ENCODE data around the gene USP33.

GRCh38 chr1:77671836-77672235 is 87.8 kb downstream of the USP33 start:
- TF ChIP-seq CBX5 (IDR thresholded peaks at IDR 0.05; ENCODE audit: borderline replicate concordance, low read depth): no peak
- no peak for TF ChIP-seq GATAD2A (IDR thresholded peaks at IDR 0.05)
- TF ChIP-seq FOXJ3 (CRISPR knock-in tag; IDR thresholded peaks at IDR 0.05): no peak
- TF ChIP-seq SRSF1 (IDR thresholded peaks at IDR 0.05; ENCODE audit: low read depth, low read length): no peak
- no peak for TF ChIP-seq MAFK (IDR thresholded peaks at IDR 0.05; ENCODE audit: low read length)
- TF ChIP-seq TSC22D4 (tag; IDR thresholded peaks at IDR 0.05): no peak
- no peak for TF ChIP-seq POLR2AphosphoS5 (IDR thresholded peaks at IDR 0.05; ENCODE audit: control insufficient read depth, insufficient read depth, low read depth, low read length)
- TF ChIP-seq SAFB (IDR thresholded peaks at IDR 0.05; ENCODE audit: borderline replicate concordance, low read depth, low read length): no peak
- no peak for TF ChIP-seq IRF1 (CRISPR knock-in tag; IDR thresholded peaks at IDR 0.05; ENCODE audit: borderline replicate concordance)
- no peak for TF ChIP-seq RBM34 (IDR thresholded peaks at IDR 0.05; ENCODE audit: borderline replicate concordance, insufficient read depth, low read length)
- TF ChIP-seq BHLHE40 (IDR thresholded peaks at IDR 0.05; ENCODE audit: low read length): no peak
- no peak for TF ChIP-seq KAT7 (CRISPR knock-in tag; IDR thresholded peaks at IDR 0.05; ENCODE audit: borderline replicate concordance)
- no peak for TF ChIP-seq E4F1 (CRISPR knock-in tag; IDR thresholded peaks at IDR 0.05; ENCODE audit: borderline replicate concordance)
